ENCODE data around the gene ITPA.

- TF ChIP-seq CTCF (IDR thresholded peaks at IDR 0.05; ENCODE audit: low read depth, low read length), result no peak
- no peak for TF ChIP-seq POLR2A (IDR thresholded peaks at IDR 0.05; ENCODE audit: extremely low read depth, insufficient read length)
- no peak for TF ChIP-seq MAX (IDR thresholded peaks at IDR 0.05; ENCODE audit: low read depth, low read length)
These were observed 22.7 kb downstream of the ITPA start for GRCh38 chr20:3231889-3232588.

Measured in NB4 (cell line).